ENCODE data around the gene AGAP6.
"Not testable (repeated sequence)": the region's sequence is repeated elsewhere in the genome, so short reads cannot be mapped to it uniquely, and the experiment has no call there.

DNA sequence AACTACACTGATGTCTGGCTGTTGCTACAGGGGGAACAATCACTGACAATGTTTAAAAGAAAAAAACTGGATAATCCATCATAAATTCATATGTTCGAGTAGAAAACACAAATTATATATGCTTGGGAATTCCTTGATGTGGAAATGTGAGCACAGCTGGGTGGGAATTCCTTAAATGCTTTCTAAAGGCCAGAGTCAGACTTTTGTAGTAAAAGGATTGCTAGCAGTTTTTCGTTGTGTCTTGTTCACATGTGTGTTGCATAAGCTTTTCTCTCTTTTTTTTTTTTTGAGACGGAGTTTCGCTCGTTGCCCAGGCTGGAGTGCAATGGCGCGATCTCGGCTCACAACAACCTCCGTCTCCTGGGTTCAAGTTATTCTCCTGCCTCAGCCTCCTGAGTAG, 58.3 kb downstream of the AGAP6 start:
- TF ChIP-seq, protein P1, sequence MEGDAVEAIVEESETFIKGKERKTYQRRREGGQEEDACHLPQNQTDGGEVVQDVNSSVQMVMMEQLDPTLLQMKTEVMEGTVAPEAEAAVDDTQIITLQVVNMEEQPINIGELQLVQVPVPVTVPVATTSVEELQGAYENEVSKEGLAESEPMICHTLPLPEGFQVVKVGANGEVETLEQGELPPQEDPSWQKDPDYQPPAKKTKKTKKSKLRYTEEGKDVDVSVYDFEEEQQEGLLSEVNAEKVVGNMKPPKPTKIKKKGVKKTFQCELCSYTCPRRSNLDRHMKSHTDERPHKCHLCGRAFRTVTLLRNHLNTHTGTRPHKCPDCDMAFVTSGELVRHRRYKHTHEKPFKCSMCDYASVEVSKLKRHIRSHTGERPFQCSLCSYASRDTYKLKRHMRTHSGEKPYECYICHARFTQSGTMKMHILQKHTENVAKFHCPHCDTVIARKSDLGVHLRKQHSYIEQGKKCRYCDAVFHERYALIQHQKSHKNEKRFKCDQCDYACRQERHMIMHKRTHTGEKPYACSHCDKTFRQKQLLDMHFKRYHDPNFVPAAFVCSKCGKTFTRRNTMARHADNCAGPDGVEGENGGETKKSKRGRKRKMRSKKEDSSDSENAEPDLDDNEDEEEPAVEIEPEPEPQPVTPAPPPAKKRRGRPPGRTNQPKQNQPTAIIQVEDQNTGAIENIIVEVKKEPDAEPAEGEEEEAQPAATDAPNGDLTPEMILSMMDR (IDR thresholded peaks at IDR 0.05), result not testable (repeated sequence)
- not testable (repeated sequence) for TF ChIP-seq POLR2A (IDR thresholded peaks at IDR 0.05)
